ENCODE results near the gene CAPN13. TPM values are rescaled to one million over a fixed set of nuclear protein-coding genes. Genes with fewer than 3 reads are reported as not detected.
A peak's percentile ranks its signal among the peaks of the same experiment; 100 is the strongest.

The CAPN13 gene
- total RNA-seq, 2 donors from 2014 or later: 25.5 to 31.2 TPM

GRCh38 chr2:30730736-30731647 lies 76.3 kb downstream of the CAPN13 start:
- Histone ChIP-seq H3K27ac (no peak overlapping the region), H3K9me3 (no peaks in the 10 kb centered on the region), H3K4me1 (no peaks in the 10 kb centered on the region), H3K36me3 (no peaks in the 10 kb centered on the region), H3K27me3 (no peaks in the 10 kb centered on the region), H3K9ac (ENCODE audit: low read depth in 2 of 2, low read length in 2 of 2) (no peak overlapping the region), H3K4me3 (no peak overlapping the region)
- TF ChIP-seq, protein P1, sequence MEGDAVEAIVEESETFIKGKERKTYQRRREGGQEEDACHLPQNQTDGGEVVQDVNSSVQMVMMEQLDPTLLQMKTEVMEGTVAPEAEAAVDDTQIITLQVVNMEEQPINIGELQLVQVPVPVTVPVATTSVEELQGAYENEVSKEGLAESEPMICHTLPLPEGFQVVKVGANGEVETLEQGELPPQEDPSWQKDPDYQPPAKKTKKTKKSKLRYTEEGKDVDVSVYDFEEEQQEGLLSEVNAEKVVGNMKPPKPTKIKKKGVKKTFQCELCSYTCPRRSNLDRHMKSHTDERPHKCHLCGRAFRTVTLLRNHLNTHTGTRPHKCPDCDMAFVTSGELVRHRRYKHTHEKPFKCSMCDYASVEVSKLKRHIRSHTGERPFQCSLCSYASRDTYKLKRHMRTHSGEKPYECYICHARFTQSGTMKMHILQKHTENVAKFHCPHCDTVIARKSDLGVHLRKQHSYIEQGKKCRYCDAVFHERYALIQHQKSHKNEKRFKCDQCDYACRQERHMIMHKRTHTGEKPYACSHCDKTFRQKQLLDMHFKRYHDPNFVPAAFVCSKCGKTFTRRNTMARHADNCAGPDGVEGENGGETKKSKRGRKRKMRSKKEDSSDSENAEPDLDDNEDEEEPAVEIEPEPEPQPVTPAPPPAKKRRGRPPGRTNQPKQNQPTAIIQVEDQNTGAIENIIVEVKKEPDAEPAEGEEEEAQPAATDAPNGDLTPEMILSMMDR (IDR thresholded peaks at IDR 0.05): no peak
- intact Hi-C loops (cut with DNase I): no loop called here
- DNase-seq: no peak

DNA sequence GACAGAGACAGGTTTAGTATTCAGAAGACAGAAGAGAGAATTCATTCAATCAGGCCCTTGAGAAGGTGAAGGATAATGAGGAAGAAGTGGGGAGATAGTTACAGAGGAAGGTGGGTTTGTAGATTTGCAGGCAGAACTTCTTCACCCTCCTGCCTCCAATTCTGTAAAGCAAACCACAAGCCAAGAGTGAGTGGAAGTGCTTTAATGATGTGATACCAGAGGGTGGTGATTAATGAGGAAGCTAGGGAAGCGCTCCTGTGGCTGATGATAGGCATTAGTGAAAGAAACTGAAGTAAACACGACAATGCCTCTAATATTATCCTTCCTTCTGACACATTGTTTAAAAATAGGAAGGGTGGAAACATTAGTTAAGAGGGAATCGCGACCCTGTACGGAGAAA lies 78.2 kb downstream of the CAPN13 start:
- no peak overlapping the region for H3K27ac ChIP-seq
- H3K27me3 ChIP-seq: no peaks in the 10 kb centered on the region
- TF ChIP-seq, protein P1 (IDR thresholded peaks at IDR 0.05): no peak
- no peaks in the 10 kb centered on the region for H3K36me3 ChIP-seq
- intact Hi-C loops (cut with DNase I): no loop called here
- H3K4me1 ChIP-seq: no peaks in the 10 kb centered on the region
- DNase-seq: no peak
- H3K9ac ChIP-seq (ENCODE audit: low read depth in 2 of 2, low read length in 2 of 2): no peak overlapping the region
- no peaks in the 10 kb centered on the region for H3K9me3 ChIP-seq
- H3K4me3 ChIP-seq: no peak overlapping the region

GRCh38 chr2:30722936-30723725 lies 84.1 kb downstream of the CAPN13 start:
- intact Hi-C loops (cut with DNase I): no loop called here
- no peak overlapping the region for H3K4me3 ChIP-seq

GRCh38 chr2:30721668-30722647 lies 85.3 kb downstream of the CAPN13 start:
- intact Hi-C loops (cut with DNase I): no loop called here
- Histone ChIP-seq H3K4me3 (no peak overlapping the region), H3K27me3 (no peaks in the 10 kb centered on the region), H3K9ac (ENCODE audit: low read depth in 2 of 2, low read length in 2 of 2) (no peak overlapping the region), H3K36me3 (no peaks in the 10 kb centered on the region), H3K9me3 (no peaks in the 10 kb centered on the region), H3K4me1 (no peaks in the 10 kb centered on the region), H3K27ac (no peak overlapping the region)
- TF ChIP-seq, protein P1 (IDR thresholded peaks at IDR 0.05): no peak
- peak; percentile 6 for DNase-seq

More at GRCh38 chr2:30722936-30723725, 84.1 kb downstream of the CAPN13 start:
- Histone ChIP-seq H3K4me1 (no peaks in the 10 kb centered on the region), H3K9me3 (no peaks in the 10 kb centered on the region), H3K27ac (no peak overlapping the region), H3K9ac (ENCODE audit: low read depth in 2 of 2, low read length in 2 of 2) (no peak overlapping the region), H3K27me3 (no peaks in the 10 kb centered on the region), H3K36me3 (no peaks in the 10 kb centered on the region)
- DNase-seq: peak; percentile 7
- TF ChIP-seq, protein P1 (IDR thresholded peaks at IDR 0.05): no peak

GRCh38 chr2:30721241-30721640 lies 86.0 kb downstream of the CAPN13 start:
- TF ChIP-seq, protein P1 (IDR thresholded peaks at IDR 0.05): no peak
- H3K9ac ChIP-seq (ENCODE audit: low read depth in 2 of 2, low read length in 2 of 2): no peak overlapping the region
- intact Hi-C loops (cut with DNase I): no loop called here
- H3K9me3 ChIP-seq: no peaks in the 10 kb centered on the region
- H3K4me1 ChIP-seq: no peaks in the 10 kb centered on the region
- H3K36me3 ChIP-seq: no peaks in the 10 kb centered on the region
- peak; percentile 5 for DNase-seq
- H3K27ac ChIP-seq: no peak overlapping the region
- no peaks in the 10 kb centered on the region for H3K27me3 ChIP-seq
- no peak overlapping the region for H3K4me3 ChIP-seq
